Mucosa of descending colon (tissue), 3 donors: ENCODE results near the gene USP28. TPM values are rescaled to one million over a fixed set of nuclear protein-coding genes. Genes with fewer than 3 reads are reported as not detected.
A peak's percentile ranks its signal among the peaks of the same experiment; 100 is the strongest.

ENCODE experiments used
- ATAC-seq: fragments of 200-7000 bp; cut with Tn5 transposase; one replicate; pipeline ENCODE4 v1.9.1; 2020; ENCODE audit warnings: mild to moderate bottlenecking, moderate library complexity
- DNase-seq, 3 donors: peaks; one replicate each; pipeline ENCODE4 v3.0.0-alpha.2; 2020
- H3K36me3 ChIP-seq: fragments of 200-600 bp; one replicate; pipeline ENCODE4 v1.8.0; 2021; ENCODE audit warnings: low read depth, mild to moderate bottlenecking
- H3K4me1 ChIP-seq: fragments of 200-600 bp; one replicate; pipeline ENCODE4 v1.8.0; 2021; ENCODE audit warnings: low read depth, mild to moderate bottlenecking
- H3K4me3 ChIP-seq: fragments of 200-600 bp; one replicate; pipeline ENCODE4 v1.8.0; 2021; ENCODE audit warnings: mild to moderate bottlenecking
- H3K9me3 ChIP-seq: fragments of 200-600 bp; one replicate; pipeline ENCODE4 v1.8.0; 2021; ENCODE audit warnings: mild to moderate bottlenecking
- intact Hi-C, 2 donors: fragments of 100-400 bp; cut with DNase I in 1 of 2; cut with micrococcal nuclease in 1 of 2; formaldehyde crosslinking; loops; one replicate each; pipeline versions ENCODE4 v1.11.0 to v1.11.1; 2022; cut with DNase I, micrococcal nuclease
- total RNA-seq, 3 donors: library from RNA; stranded (reverse); fragmentation: NEBNext Ultra II Directional in 2 of 3; extraction: Animal tissue kit (Norgen Biotek cat#: 25700) in 2 of 3; gene quantifications; one replicate each; pipeline versions ENCODE4 v1.2.1 to v1.2.4, GENCODE V29; 2021 to 2023
- TF ChIP-seq, protein P1 (sequence below): fragments of 200-600 bp; IDR thresholded peaks from one replicate; pipeline ENCODE4 v1.8.0; 2022; ENCODE audit warnings: antibody characterized with exemption, mild to moderate bottlenecking
- donor health status: DM: no; HTN: no; CAD: no; lungs with moderate emphysema.
- donor health status: DM: no; HTN: no; CAD: no.
- donor health status: DM: no; HTN: yes; CAD: no.

Gene USP28
- total RNA-seq, 3 donors from 2014 or later, result 17.1 to 33.7 (median 20.2) TPM

DNA sequence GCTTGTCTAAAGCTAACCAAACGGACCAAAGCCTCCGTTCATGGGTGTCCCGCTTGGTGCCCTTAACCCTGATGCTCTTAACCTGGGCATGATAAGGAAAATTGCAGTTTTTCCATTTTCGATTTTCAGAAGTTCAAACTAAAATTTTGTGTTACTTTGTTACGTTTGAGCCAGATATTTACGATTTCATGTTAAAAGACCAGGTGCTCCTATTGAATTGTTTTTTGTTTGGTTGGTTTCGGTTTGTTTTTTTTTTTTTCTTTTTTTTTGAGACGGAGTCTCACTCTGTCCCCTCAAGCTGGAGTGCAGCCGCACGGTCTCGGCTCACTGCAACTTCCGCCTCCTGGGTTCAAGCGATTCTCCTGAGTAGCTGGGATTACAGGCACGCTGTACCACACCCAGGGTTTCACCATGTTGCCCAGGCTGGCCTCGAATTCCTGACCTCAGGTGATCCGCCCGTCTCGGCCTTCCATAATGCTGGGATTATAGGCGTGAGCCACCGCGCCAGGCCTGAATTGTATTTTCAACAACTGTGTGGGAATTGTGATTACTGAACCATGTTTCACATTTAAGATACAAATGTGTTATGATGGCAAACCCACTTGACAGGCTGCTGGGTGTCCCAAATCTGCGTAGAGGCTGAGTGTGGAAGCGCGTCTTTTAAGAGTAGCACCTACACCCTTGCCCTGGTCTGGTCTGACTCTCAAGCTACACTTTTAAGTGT lies 864 bp upstream of the USP28 start:
- TF ChIP-seq, protein P1, sequence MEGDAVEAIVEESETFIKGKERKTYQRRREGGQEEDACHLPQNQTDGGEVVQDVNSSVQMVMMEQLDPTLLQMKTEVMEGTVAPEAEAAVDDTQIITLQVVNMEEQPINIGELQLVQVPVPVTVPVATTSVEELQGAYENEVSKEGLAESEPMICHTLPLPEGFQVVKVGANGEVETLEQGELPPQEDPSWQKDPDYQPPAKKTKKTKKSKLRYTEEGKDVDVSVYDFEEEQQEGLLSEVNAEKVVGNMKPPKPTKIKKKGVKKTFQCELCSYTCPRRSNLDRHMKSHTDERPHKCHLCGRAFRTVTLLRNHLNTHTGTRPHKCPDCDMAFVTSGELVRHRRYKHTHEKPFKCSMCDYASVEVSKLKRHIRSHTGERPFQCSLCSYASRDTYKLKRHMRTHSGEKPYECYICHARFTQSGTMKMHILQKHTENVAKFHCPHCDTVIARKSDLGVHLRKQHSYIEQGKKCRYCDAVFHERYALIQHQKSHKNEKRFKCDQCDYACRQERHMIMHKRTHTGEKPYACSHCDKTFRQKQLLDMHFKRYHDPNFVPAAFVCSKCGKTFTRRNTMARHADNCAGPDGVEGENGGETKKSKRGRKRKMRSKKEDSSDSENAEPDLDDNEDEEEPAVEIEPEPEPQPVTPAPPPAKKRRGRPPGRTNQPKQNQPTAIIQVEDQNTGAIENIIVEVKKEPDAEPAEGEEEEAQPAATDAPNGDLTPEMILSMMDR, result no peak
- ATAC-seq (no peak), DNase-seq (peak; percentile 28 to 54 (median 41))
- Histone ChIP-seq H3K9me3 (no peaks in the 10 kb centered on the region), H3K4me3 (peak overlapping the region; percentile 61), H3K36me3 (no peaks in the 10 kb centered on the region), H3K4me1 (peaks cover 8% of the 10 kb centered on the region)
- intact Hi-C loops, result no loop called here

DNA sequence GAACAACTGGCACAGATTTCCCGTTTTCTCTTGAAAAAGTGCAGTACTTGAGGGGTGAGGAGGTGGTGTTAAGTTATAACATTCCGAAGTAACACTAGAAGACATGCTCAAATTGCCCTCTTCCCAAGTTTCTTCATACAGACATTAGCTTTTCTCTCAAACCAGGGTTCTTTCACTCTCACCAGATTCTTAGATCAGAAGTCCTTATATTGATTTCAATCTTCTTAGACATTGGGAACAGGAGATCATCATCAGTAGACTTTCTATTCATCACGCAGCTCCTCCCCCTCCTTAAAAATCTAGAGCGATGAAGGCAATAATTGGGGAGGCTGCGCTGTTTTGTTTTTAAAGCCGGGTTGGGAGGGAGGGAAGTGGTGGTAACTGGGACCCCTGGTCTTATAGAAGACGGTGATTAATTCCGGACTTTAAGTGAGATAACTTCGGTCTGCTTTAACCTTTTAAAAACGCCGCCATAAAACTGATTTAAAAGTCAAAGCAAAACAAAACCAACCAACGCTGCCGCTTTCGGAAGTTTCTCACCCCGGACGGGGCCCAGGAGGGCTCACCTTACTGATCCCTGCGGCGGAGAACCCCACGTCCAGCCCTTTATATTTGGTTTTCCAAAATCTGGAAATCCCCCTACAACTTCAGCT lies 665 bp downstream of the USP28 start:
- intact Hi-C loops, result no loop called here
- H3K4me3 ChIP-seq, result peak overlapping the region; percentile 61
- DNase-seq (peak in 1 of 3 donors; percentile 56), ATAC-seq (peak; percentile 19)
- no peaks in the 10 kb centered on the region for H3K36me3 ChIP-seq
- H3K9me3 ChIP-seq, result no peaks in the 10 kb centered on the region
- TF ChIP-seq, protein P1, result no peak
- peaks cover 9% of the 10 kb centered on the region for H3K4me1 ChIP-seq

DNA sequence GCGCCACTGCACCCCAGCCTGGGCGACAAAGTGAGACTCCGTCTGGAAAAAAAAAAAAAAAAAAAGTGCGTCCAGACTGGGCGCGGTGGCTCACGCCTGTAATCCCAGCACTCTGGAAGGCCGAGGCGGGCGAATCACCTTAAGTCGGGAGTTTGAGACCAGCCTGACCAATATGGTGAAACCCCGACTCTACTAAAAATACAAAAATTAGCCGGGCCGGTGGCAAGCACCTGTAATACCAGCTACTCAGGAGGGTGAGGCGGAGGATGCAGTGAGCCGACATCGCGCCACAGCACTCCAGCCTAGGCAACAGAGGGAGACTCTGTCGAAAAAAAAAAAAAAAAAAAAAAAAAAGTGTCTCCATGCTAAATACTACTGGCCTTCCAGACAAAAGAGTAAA lies 1.3 kb downstream of the USP28 start:
- Histone ChIP-seq H3K4me1 (peaks cover 9% of the 10 kb centered on the region), H3K9me3 (no peaks in the 10 kb centered on the region), H3K36me3 (no peaks in the 10 kb centered on the region), H3K4me3 (no peak overlapping the region)
- intact Hi-C loops, result no loop called here
- TF ChIP-seq, protein P1, result no peak
- ATAC-seq (no peak), DNase-seq (no peak)

DNA sequence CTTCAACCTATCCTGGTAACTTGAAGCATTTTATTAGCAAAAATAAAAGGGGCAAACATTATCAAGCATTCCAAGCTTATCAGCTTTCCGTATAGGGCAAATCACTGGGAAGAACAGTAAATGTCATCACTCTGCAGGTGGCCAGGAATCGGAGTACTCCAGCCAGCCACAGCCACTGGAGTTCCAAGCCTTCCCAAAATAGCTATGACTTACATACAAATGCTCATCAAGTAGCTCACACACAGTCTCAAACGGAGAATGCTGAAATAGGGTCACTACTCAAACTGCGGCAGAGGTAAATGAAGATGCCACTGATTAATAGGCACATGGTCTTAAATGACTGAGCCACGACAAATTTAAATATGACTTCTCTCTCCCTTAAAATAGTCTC lies 2.1 kb downstream of the USP28 start:
- no peak for DNase-seq
- TF ChIP-seq, protein P1, result no peak
- intact Hi-C loops, result no loop called here
- ATAC-seq, result no peak
- H3K36me3 ChIP-seq, result no peaks in the 10 kb centered on the region
- no peaks in the 10 kb centered on the region for H3K9me3 ChIP-seq
- H3K4me1 ChIP-seq, result peaks cover 9% of the 10 kb centered on the region
- no peak overlapping the region for H3K4me3 ChIP-seq

DNA sequence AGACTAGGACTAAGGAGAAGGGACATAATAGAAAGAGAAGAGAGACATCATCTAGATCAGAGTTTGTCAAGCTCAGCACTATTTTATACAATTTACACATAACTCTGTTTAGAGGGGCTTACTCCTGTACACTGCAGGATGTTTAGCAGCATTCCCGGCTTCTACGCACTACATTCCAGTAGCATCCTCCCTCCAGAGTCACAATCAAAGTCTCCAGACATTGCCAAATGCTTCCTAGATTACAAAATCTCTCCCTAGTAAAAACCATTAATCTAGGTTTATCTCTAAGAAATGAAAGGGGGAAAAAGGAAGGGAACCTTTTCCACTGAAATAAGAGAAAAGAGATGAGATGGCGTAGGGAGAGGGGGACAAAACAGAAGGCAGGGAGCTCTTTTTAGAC lies 4.0 kb downstream of the USP28 start:
- H3K9me3 ChIP-seq, result no peaks in the 10 kb centered on the region
- TF ChIP-seq, protein P1, result no peak
- ATAC-seq, result no peak
- H3K36me3 ChIP-seq, result no peaks in the 10 kb centered on the region
- no peak overlapping the region for H3K4me3 ChIP-seq
- intact Hi-C loops, result no loop called here
- H3K4me1 ChIP-seq, result peaks cover 9% of the 10 kb centered on the region
- DNase-seq, result no peak
